ENCODE measurements around the gene SEMA3F. TPM values are rescaled to one million over a fixed set of nuclear protein-coding genes. Genes with fewer than 3 reads are reported as not detected.
A peak's percentile ranks its signal among the peaks of the same experiment; 100 is the strongest.

SEMA3F gene
- total RNA-seq, 1 experiment from 2014 or later = 69.6 TPM

- ATAC-seq = no peak
- CTCF ChIA-PET = no interaction called here
These were observed 65.9 kb downstream of the SEMA3F start for GRCh38 chr3:50221051-50221410.

GRCh38 chr3:50221411-50222168 is 66.5 kb downstream of the SEMA3F start:
- no peaks in the 10 kb centered on the region for H3K27me3 ChIP-seq (ENCODE audit: control insufficient read depth, insufficient read depth, low read length)
- POLR2A ChIA-PET = no interaction called here
- intact Hi-C loops (cut with micrococcal nuclease; ENCODE audit: unreplicated experiment) = no loop called here
- no peak overlapping the region for H3K27ac ChIP-seq (ENCODE audit: low read length)
- no peak for TF ChIP-seq POLR2AphosphoS5 (IDR thresholded peaks at IDR 0.05; ENCODE audit: low read depth, low read length)
- TF ChIP-seq TCF7L2 (IDR thresholded peaks at IDR 0.05; ENCODE audit: low read depth, low read length) = no peak
- no peak for TF ChIP-seq SIN3A (IDR thresholded peaks at IDR 0.05; ENCODE audit: borderline replicate concordance, insufficient read depth, low read depth, low read length)
- TF ChIP-seq CTCF (IDR thresholded peaks at IDR 0.05) = no peak; the same call in 1 of the 2 replicates
- DNase-seq (ENCODE audit: low read depth, low spot score) = no peak
- no peak overlapping the region for H3K4me3 ChIP-seq (ENCODE audit: low read depth in 2 of 2, low read length in 2 of 2)
- no TSS peak for BruUV-seq (replicated peaks)
- no peaks in the 10 kb centered on the region for H3K9me3 ChIP-seq (ENCODE audit: control insufficient read depth, insufficient read depth, low read depth, low read length)
- in situ Hi-C loops (cut with HindIII; ENCODE audit: low pct_unique_long_range_greater_than_20kb, low sequenced_read_pairs) = no loop called here
- no peaks in the 10 kb centered on the region for H3K36me3 ChIP-seq (ENCODE audit: control insufficient read depth, insufficient read depth, low read length)
- CTCF ChIA-PET = no interaction called here
- peak; percentile 21; the same call in 1 of the 2 replicates for ATAC-seq
- H3K4me1 ChIP-seq (ENCODE audit: control insufficient read depth, insufficient read depth, low read length) = no peaks in the 10 kb centered on the region

More at GRCh38 chr3:50221051-50221410, 65.9 kb downstream of the SEMA3F start:
- POLR2A ChIA-PET = no interaction called here
- in situ Hi-C loops (cut with HindIII; ENCODE audit: low pct_unique_long_range_greater_than_20kb, low sequenced_read_pairs) (no loop called here), intact Hi-C loops (cut with micrococcal nuclease; ENCODE audit: unreplicated experiment) (no loop called here)
- Histone ChIP-seq H3K36me3 (ENCODE audit: control insufficient read depth, insufficient read depth, low read length) (no peaks in the 10 kb centered on the region), H3K4me1 (ENCODE audit: control insufficient read depth, insufficient read depth, low read length) (no peaks in the 10 kb centered on the region), H3K27ac (ENCODE audit: low read length) (no peak overlapping the region), H3K27me3 (ENCODE audit: control insufficient read depth, insufficient read depth, low read length) (no peaks in the 10 kb centered on the region), H3K9me3 (ENCODE audit: control insufficient read depth, insufficient read depth, low read depth, low read length) (no peaks in the 10 kb centered on the region), H3K4me3 (ENCODE audit: low read depth in 2 of 2, low read length in 2 of 2) (no peak overlapping the region)
- no peak for DNase-seq (ENCODE audit: low read depth, low spot score)
- TF ChIP-seq CTCF (IDR thresholded peaks at IDR 0.05) = no peak
- no peak for TF ChIP-seq POLR2AphosphoS5 (IDR thresholded peaks at IDR 0.05; ENCODE audit: low read depth, low read length)
- no peak for TF ChIP-seq REST (IDR thresholded peaks at IDR 0.05; ENCODE audit: insufficient read depth in 1 of 2, low read depth in 2 of 2, low read length in 1 of 2)
- no peak for TF ChIP-seq SIN3A (IDR thresholded peaks at IDR 0.05; ENCODE audit: borderline replicate concordance, insufficient read depth, low read depth, low read length)
- TF ChIP-seq TCF7L2 (IDR thresholded peaks at IDR 0.05; ENCODE audit: low read depth, low read length) = no peak
- BruUV-seq (replicated peaks) = no TSS peak
